NOMO-1 treated with dmso at 0.1 percent for 144 hours (cell line): ENCODE measurements around the gene SH3RF3.

ENCODE experiments used
- DNase-seq: peaks from one replicate; lab custom pipeline; 2025; ENCODE audit not compliant: unreplicated experiment; lab: John Stamatoyannopoulos, UW

Gene SH3RF3

DNA sequence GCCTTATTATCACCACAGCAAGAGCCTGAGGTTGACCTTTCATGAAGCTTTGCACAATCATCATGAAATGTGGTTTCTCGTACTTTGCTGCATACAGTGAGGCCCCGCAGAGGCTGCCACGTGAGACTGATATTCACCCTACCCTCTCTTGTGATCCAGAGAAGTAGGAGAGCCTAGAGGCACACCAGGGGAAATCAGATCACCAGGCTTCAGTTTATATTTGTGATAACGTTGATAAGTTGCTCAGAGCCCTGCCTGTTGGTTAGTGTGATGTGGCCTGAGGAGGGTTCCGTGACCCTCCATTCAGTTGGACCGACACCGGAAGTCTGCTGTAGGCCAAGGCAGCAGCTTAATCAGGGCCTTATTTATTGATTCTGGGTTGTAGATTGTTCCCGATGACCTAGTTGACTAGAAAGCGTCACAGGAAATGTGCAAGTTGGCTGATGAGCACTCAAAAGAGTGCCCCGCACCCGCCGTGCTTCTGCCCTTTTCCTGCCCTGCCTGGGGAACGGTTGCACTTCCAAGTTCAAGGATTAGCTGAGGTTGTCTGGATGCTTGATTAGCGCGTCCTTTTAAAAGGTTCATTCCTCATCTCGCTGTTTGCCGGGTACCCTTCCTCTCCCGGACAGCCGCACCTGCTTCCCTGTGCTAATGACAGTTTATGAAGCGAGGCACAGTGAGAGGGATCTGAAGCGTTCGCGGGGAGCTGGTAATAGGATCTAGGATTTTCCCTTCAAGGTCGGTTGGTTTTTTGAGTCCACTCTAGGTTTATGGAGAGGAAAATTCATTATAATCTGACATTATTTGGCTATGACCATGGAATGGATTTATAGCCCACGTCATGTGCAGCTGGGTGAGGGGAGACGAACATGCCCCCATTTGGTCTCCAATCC, 146.4 kb downstream of the SH3RF3 start:
- peak; percentile 36 for DNase-seq

DNA sequence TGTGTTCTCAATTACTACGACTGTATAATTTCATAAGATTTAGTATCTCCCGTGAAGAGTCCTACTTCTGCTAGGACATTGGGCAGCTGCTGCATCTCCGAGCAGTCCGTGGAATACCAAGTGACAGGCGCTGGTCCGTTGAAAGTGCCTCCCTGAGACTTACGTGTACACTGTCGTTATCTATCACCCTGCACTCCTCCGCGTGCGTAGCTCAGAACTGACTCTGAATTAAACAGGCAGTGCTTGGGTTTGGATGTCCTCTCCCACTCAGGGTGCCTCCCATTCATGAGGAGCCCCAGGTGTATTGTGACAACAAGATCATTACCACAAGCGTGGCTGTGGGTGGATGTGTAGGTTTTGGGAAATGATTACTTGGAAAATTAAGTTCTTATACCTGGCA, 148.4 kb downstream of the SH3RF3 start:
- no peak for DNase-seq

DNA sequence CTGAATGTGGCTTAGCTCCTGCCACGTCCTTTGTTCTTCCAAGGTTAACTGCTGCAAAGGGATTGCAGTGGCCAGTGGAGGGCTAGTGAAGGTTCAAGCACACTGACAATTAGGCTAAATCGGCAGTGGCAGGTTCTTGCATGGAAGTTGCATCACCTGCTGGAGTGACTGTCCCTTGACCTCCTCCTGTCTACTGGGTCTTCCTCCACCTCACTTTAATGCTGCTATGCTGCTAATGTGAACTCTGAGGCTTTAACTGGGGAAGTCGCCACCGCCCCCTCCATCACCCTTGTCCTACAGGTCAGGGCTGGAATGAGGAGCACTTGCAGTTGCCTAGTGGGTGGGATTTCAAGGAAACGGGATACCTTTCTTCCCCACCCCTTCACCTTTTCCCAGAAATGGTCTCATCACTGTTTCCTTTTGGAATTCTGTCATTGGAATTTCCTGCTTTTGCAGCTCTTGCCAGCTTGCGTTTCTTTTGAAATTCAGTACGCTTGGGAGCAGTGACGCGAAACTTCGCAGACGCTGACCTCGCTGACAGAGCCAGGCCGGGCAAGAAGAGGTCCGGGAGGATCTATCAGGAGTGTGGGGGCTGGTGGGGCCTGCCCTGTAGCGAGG, 150.3 kb downstream of the SH3RF3 start:
- DNase-seq, result no peak

DNA sequence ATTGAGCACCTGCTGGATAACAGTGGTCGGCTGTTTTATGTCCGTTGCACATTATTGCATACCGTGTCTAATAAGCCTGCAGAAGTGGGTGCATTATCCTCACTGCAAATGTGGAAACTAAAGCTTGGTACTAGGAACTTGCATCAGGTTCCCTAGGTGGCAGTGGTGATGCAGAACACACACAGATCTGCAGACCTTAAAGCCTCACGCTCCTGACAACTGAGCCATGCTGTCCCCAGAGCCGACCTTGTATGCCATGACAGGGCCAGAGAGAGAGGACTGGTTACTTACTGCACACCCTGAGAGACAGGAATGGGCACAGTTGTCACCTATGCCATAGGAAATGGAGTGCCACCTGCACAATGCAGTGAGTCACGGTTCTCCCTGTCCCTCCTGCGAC, 151.8 kb downstream of the SH3RF3 start:
- no peak for DNase-seq

DNA sequence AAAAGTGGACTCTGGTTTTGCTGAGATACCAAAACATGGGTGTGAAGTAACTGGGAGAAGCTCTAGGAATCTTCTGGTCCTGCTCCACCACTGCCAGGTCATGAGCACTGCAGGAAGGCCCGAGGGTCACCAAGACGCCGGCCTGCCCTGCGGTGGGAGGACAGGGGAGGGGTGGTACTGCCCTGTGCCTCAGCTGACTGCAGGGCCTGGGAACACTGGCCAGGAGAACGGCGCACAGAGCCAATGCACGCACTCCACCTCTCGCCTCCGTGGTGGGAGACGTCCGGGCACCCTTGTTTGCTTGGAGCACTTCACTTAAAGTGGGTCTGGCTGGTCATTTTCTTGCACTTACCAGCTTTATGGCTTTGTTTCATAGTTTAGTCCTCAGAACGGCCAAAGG, 153.4 kb downstream of the SH3RF3 start:
- DNase-seq, result no peak

DNA sequence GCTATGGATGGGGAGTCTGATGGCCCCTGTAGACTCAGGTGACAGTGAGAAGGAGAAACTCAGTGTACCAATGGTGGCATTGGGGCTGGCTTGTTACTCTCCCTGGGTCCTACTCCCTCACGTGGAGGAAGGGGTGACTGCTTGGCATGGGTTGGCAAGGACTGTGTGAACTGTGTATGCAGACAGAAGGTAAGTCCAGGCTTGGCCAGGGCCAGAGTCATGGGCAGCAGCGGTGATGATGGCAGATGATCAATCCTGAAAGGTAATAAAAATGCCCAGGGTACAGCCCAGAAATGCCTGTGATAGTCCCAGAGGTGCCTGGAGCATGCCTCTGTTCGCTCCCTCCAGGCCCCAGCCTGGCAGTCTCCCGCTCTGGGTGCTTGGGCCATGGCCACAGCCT, 153.9 kb downstream of the SH3RF3 start:
- DNase-seq, result no peak

DNA sequence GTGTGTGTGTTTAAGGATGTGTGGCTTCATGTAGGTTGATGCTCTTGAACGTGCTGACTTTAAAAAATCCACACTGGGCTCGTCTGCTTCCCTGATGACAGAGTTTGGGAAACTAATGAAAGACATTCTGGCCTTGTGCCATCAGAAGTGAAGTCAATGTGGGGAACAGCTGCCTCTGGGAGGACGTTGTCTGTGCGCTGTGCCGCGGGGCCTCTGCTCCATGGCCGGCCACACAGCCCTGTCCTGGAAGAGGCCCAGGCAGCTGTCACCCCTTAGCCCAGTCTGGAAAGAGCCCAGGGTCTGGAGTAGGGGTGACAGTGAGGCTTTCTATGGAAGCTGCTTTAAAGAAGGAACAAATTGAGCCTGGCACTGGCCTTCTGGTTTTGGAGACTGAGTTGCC, 155.8 kb downstream of the SH3RF3 start:
- DNase-seq, result no peak

DNA sequence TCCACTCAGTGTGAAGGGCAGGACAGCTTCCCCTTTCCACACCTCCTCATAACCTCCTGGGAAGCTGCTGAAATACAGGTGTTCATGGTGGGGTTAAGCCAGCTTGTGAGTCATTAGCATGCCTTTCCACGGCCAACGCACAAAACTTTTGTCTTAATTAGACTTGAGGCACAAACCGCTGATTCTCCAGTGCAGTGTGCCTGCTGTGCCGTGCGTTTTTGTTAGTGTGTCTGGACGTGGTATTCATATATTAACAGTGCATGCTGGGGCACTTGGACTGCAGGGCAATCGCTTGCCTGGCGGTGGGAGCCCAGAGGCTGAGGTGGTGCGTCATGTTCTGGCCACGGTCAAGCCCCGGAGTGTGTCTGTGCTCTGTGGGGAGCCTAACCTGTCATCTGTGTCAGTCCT, 156.2 kb downstream of the SH3RF3 start:
- DNase-seq, result no peak

DNA sequence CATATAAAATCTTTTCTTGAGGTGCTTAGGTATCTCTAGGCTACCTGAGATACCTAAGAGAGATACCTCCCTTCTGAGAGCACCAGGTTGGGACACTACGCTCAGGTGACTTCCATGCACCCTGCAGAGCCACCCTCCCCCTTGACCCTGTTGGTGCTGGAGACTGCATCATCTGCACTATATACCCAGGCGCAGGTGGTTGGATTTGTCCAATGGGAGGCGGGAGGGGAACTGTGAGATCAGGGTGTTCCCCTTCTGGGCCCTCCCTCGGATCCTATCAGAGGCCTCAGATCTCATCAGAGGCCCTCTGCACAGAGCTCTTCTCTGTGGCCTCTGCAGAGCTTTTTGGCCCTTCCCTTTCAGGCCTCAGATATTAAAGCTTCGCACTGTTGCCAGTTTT, 158.4 kb downstream of the SH3RF3 start:
- DNase-seq, result no peak

DNA sequence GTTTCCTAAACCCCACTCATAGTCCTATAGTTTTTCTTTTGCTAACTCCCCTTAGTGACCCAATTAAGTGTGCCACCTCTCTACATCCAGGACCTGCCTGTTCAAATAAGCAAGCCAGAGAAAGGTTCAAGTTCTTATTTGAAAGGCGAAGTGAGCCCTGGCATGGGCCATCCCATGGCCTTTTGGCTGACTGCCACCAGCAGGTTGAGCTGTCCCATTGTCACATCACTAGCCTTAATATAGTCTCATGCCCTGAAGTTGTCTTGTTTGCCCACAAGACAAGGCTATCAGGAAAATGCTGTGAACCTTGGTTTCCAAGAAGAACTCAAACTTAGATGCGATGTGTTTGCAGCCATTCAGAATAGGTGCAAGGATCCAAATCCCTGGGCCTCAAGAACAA, 158.8 kb downstream of the SH3RF3 start:
- no peak for DNase-seq

DNA sequence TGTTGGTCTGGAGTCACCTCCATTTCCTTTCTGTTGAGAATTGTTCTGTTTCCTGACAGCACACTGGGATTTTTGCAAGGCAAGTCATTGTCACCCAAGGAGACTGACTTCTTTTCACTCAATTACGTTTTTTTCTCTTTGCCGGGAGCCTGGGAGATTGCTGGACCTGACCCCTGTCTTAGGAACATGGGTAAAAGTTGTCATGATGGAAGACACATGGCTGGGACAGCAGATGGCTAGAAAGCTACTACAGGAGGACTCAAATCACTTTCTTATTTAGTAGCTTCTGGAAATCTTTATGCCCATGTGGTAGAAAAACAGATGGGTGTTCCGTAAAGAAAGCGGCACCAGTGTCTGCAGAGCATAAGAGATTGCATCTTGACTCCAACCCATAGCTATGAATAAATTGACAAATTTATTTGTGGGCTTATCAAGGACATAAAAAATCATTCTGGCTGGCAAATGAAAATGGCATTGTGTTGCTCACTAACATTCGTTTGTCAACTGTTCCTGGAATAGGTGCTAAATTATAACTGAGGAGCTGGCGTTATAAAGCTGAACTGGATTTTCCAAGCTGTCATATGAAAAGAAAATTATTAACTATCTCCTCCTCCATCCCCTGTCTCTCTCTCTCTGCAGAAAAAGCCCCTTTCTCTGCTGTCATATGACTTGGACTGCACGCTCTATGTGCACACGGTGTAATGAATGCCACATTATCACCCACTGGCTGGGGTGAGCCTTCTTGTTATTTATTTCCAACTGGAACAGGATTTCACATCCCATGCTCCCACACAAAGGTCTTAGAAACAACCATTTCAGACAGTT, 159.8 kb downstream of the SH3RF3 start:
- DNase-seq, result no peak

DNA sequence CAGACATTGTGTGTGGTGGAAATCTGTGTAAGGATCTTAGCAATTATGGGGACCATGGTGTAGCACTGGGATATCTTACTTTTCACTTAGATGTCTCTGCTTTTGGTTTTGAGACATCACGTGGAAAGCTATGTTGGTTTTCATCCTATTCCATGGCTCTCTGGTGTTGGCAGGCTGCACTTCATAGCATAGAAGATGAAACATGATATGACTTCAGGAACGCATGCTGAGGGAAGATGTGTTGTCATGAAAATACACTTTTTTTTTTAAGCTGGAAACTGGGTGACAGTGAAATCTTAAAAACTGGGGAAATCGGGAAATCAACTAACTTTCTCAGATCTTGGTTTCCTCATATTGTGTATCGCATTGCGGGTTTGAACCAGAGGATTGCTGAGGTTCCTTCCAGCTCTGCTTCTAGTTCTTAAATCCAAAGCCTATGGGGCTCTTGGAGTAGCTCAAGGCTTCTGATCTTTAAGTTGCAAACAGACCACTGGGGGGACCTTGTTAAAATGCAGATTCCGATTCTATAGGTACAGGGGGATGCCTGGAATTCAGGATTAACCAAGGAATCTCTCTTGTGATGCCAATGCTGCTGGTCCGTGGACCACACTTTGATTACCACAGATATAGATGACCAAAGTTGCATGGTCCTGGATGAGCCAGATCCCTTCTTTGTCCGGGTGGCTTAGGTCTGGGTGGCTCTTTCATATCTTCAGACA, 160.7 kb downstream of the SH3RF3 start:
- DNase-seq, result no peak

DNA sequence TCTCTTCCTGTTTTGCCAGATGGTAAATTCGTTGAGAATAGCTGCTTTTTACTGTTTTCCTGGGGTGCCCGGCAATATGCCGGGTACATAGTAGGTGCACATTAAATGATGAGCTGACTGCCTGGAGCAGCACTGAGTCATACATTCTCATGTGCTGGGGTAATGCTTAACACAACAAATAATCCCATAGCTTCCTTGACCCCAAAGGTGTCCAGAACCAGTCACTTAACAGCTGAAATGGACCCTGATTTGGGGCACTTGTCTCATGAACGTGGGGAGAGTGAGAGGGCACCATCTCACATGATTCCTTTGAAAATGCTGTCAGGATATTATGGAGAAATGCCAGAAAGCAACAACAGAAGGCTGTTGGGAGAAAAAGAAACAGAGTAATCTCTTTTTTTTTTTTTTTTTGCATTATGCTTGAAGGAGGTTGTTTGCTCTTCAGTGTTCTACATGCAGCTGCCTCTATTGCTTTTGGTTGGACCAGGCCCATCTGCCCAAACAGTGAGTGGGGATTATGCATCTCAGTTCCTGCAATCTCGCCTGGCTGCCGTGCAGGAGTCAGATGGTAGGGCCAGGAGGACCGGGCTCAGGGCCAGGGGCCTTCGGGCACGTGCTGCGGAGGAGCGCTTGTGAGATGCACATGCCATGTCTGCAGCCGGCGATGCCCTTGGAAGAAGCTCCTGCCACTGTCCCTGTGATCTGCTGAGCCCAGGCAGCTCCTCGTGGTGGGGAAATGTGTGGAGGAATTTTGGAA, 162.1 kb downstream of the SH3RF3 start:
- no peak for DNase-seq

DNA sequence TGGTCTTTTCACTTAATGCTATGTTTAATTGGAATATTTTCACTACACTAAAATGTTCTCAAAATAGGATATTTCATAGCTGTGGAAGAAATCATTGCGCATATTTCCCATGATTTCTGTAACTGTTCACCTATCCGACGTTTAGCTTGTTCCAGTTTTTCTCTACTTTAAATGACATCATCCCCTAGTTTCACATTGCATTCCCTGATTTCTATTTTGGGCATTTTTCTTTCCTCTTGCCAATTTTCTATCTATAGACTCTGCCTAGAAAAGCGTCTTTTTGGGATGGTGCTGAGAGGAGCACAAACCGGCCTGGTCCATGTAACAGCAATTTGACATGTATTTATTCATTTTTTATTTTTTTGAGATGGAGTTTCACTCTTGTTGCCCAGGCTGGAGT, 163.4 kb downstream of the SH3RF3 start:
- DNase-seq, result no peak

DNA sequence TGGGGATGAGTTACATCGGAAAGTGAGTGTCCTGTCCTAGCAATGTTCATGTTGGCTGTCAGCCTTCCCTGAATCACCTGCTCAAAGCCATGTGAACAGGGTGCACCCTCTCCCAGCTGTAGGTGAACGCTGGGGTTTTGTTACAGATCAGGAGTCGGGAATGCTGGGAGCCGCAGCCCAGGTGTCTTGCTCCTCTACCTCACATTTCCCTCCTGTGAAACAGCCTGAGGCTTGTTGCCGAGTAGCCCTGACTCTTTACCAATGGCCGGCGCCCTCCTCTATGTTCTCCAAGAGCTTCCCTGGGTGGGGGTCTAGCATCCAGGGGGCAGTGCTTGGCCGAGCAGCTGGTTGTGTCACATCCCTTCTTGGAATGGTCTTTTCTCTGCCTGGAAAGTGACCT, 164.7 kb downstream of the SH3RF3 start:
- no peak for DNase-seq

DNA sequence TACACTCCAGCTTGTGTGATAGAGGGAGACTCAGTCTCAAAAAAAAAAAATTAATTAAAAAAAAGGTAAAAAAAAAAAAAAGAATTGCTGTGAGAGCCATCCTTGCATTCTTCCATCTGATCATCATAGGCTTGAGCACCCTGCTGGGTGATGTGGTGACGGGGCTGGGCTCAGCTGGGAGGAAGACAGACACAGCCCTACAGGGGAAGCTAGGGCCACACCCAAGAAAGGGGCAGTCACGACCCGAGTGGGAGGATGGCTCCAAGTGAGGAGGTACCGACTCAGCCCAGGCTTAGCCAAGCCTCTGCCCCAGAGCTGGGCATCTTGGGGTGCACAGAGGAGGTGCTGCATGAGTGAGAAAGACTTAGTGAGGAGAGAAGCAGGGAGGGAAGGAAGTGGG, 165.5 kb downstream of the SH3RF3 start:
- no peak for DNase-seq

DNA sequence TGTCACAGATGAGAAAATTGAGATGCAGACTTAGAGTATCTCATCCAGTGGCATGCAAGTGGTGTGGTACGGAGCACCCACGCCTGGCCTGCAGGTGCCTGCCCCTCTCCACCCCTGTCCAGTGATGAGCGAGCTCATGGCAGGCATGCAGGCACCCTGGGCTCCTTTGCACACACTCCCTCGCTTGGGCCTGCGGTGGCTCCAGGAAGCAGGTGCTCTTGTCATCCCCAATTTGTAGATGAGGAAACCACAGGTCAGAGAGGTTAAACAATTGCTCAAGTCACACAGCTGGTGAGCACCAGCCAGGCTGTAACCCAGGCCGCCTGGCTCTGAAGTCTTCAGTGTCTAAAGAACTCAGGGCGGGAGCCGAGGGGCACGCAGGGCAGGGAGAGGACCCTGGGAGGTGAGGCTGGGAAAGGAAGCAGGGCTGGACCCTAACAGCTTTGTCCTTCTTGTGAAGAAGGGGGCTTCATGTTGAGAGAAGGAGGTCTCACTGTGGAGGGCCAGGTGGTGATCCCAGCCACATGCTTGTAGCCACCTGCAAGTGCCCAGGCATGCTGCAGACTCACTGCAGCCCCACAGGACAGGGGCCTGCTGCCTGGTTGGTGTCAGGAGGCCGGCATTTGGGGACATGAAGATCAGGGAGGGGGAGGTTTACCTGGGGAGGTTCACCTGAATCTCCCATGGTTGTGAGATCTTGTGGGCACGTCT, 166.2 kb downstream of the SH3RF3 start:
- peak; percentile 2 for DNase-seq

DNA sequence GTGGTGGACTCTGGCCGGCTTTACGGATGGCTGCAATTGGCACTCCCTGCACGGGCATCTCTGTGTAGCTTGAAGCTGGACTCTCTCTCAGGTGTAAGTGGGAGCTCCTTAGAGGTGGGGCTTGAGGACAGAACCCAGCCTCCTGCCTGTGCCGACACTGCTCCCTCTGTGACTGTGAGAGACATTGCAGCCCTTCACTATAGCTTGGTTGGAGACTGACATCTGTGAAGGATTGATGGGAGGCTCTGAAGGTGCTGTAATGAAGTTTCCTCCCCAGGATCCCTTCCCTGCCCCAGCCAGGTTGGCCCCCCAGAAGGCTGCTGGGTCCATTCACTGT, 166.7 kb downstream of the SH3RF3 start:
- no peak for DNase-seq

DNA sequence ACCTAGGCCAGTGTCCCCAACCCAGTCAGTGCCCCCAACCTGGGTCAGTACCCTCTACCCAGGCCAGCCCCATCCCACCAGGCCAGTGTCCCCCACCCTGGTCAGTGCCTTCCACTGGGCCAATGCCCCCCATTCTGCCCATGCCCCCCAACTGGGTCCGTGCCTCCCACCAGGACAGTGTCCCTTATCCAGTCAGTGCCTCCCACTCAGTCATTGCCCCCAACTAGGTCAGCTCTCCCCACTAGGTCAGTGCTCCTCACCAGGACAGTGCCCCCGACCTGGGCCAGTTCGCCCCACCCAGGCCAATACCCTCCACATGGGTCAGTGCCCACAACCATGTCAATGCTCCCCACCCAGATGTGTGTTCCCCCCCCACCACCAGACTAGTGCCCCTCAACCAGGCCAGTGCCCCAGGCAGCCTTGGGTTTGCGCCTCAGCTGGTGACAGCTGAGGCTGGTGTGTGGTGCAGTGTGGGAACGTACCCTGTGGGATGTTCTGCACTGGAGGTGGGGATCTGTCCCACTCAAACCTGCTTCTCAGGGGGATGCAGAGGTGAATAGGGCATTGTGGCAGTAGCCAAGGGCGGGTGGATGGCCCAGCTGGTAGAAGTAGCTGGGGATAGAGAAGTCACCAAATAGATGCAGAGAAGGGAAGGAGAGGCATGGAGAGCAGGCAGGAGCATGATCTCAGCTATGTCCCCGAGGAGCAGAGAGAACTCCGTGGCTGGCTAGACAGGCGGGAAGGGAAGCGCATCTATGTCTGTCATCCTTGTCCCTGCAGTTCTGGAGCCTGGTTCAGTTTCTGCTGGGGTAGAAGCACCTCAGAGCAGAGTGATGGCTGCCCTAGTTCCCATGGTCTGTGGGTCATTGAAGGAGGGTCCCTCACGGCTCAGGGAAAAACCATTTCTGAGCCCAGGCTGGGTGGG, 168.8 kb downstream of the SH3RF3 start:
- DNase-seq, result no peak
